ENCODE results near the gene SLC29A1.

Gene SLC29A1

GRCh38 chr6:44224965-44225305 is 1.5 kb downstream of the SLC29A1 start:
- no peaks in the 10 kb centered on the region for H3K9me3 ChIP-seq (ENCODE audit: insufficient read depth, low read length)
- H3K4me3 ChIP-seq (ENCODE audit: insufficient read depth, low read length, poor library complexity, severe bottlenecking), result peak overlapping the region; percentile 81
- no peaks in the 10 kb centered on the region for H3K9me2 ChIP-seq (replicated peaks; ENCODE audit: insufficient read depth, low read length)
- H3K36me3 ChIP-seq (ENCODE audit: low read length), result no peaks in the 10 kb centered on the region
- peak overlapping the region; percentile 66 for H3K4me2 ChIP-seq (ENCODE audit: low read depth, low read length, poor library complexity, severe bottlenecking)
- H2AFZ ChIP-seq (ENCODE audit: low read depth, low read length, severe bottlenecking), result no peak overlapping the region
- H3K79me2 ChIP-seq (ENCODE audit: insufficient read depth, low read length), result peaks cover 44% of the 10 kb centered on the region
- peaks cover 8% of the 10 kb centered on the region for H3F3A ChIP-seq (ENCODE audit: insufficient read depth)
- no peaks in the 10 kb centered on the region for H4K20me1 ChIP-seq (ENCODE audit: low read depth, low read length)
- peak overlapping the region; percentile 83 for H3K9ac ChIP-seq (ENCODE audit: low read length)
- 0 out of 2 replicates have a peak overlapping the region, but pooled peaks have one; percentile 4 for H3K27ac ChIP-seq (ENCODE audit: low read depth, low read length)
- H3K27me3 ChIP-seq (ENCODE audit: low read length), result no peaks in the 10 kb centered on the region
- TF ChIP-seq EZH2phosphoT487 (conservative IDR thresholded peaks at IDR 0.05; ENCODE audit: low read length) (no peak), CTCF (IDR thresholded peaks at IDR 0.05; ENCODE audit: insufficient read depth, low read length, poor library complexity, severe bottlenecking) (no peak)

GRCh38 chr6:44225579-44226325 is 2.4 kb downstream of the SLC29A1 start:
- Histone ChIP-seq H3K9me2 (replicated peaks; ENCODE audit: insufficient read depth, low read length) (no peaks in the 10 kb centered on the region), H3K9me3 (ENCODE audit: insufficient read depth, low read length) (no peaks in the 10 kb centered on the region), H3K27ac (ENCODE audit: low read depth, low read length) (0 out of 2 replicates have a peak overlapping the region, but pooled peaks have one; percentile 4), H3K79me2 (ENCODE audit: insufficient read depth, low read length) (peaks cover 44% of the 10 kb centered on the region), H3F3A (ENCODE audit: insufficient read depth) (peaks cover 4% of the 10 kb centered on the region; the same call in 1 of the 2 replicates), H3K4me3 (ENCODE audit: insufficient read depth, low read length, poor library complexity, severe bottlenecking) (peak overlapping the region; percentile 8), H2AFZ (ENCODE audit: low read depth, low read length, severe bottlenecking) (no peak overlapping the region), H3K9ac (ENCODE audit: low read length) (peak overlapping the region; percentile 83), H3K27me3 (ENCODE audit: low read length) (no peaks in the 10 kb centered on the region), H3K4me2 (ENCODE audit: low read depth, low read length, poor library complexity, severe bottlenecking) (peak overlapping the region; percentile 66), H3K36me3 (ENCODE audit: low read length) (no peaks in the 10 kb centered on the region), H4K20me1 (ENCODE audit: low read depth, low read length) (no peaks in the 10 kb centered on the region)
- TF ChIP-seq EZH2phosphoT487 (conservative IDR thresholded peaks at IDR 0.05; ENCODE audit: low read length) (no peak), CTCF (IDR thresholded peaks at IDR 0.05; ENCODE audit: insufficient read depth, low read length, poor library complexity, severe bottlenecking) (no peak)

- Histone ChIP-seq H2AFZ (ENCODE audit: low read depth, low read length, severe bottlenecking) (no peak overlapping the region), H3F3A (ENCODE audit: insufficient read depth) (no peaks in the 10 kb centered on the region), H4K20me1 (ENCODE audit: low read depth, low read length) (no peaks in the 10 kb centered on the region), H3K4me3 (ENCODE audit: insufficient read depth, low read length, poor library complexity, severe bottlenecking) (no peak overlapping the region), H3K27me3 (ENCODE audit: low read length) (no peaks in the 10 kb centered on the region), H3K9me2 (replicated peaks; ENCODE audit: insufficient read depth, low read length) (no peaks in the 10 kb centered on the region), H3K36me3 (ENCODE audit: low read length) (no peaks in the 10 kb centered on the region), H3K9ac (ENCODE audit: low read length) (peak overlapping the region; percentile 83), H3K4me2 (ENCODE audit: low read depth, low read length, poor library complexity, severe bottlenecking) (peak overlapping the region; percentile 66), H3K79me2 (ENCODE audit: insufficient read depth, low read length) (peaks cover 44% of the 10 kb centered on the region), H3K9me3 (ENCODE audit: insufficient read depth, low read length) (no peaks in the 10 kb centered on the region), H3K27ac (ENCODE audit: low read depth, low read length) (no peak overlapping the region)
- no peak for TF ChIP-seq EZH2phosphoT487 (conservative IDR thresholded peaks at IDR 0.05; ENCODE audit: low read length)
- TF ChIP-seq CTCF (IDR thresholded peaks at IDR 0.05; ENCODE audit: insufficient read depth, low read length, poor library complexity, severe bottlenecking), result no peak
Observed at GRCh38 chr6:44226368-44227147, 3.2 kb downstream of the SLC29A1 start.
